HepG2 (cell line): Measurements from ENCODE around the gene ZBTB7B. TPM values are rescaled to one million over a fixed set of nuclear protein-coding genes. Genes with fewer than 3 reads are reported as not detected.

Experiments used
- CCAR2 ChIP-seq: fragments of 200-400 bp; formaldehyde crosslinking; optimal IDR thresholded peaks from 2 replicates; pipeline ENCODE3; 2018; ENCODE audit warnings: low read depth, mild to moderate bottlenecking, low read length, moderate library complexity
- CEBPG ChIP-seq: IDR thresholded peaks from 2 replicates; pipeline ENCODE4 v1.6.1; 2016
- HMG20A ChIP-seq: IDR thresholded peaks from 2 replicates; pipeline ENCODE4 v1.6.1; 2016; ENCODE audit warnings: borderline replicate concordance
- KIAA2018 ChIP-seq: sonication (generic); formaldehyde crosslinking; IDR thresholded peaks from 2 replicates; pipeline ENCODE4 v1.5.0; 2020; ENCODE audit warnings: mild to moderate bottlenecking, missing genetic modification reagents, borderline replicate concordance
- RFX3 ChIP-seq: IDR thresholded peaks from 2 replicates; pipeline ENCODE4 v1.6.1; 2016; ENCODE audit warnings: missing biosample characterization, missing genetic modification reagents
- SAFB2 ChIP-seq: sonication (generic); formaldehyde crosslinking; IDR thresholded peaks from 2 replicates; pipeline ENCODE4 v1.5.1; 2020; ENCODE audit warnings: missing genetic modification reagents, low read depth, mild to moderate bottlenecking, borderline replicate concordance
- STAT6 ChIP-seq: sonication (generic); formaldehyde crosslinking; IDR thresholded peaks from 2 replicates; pipeline ENCODE4 v1.4.0; 2020; ENCODE audit warnings: missing genetic modification reagents, mild to moderate bottlenecking, borderline replicate concordance
- TAF1 ChIP-seq: sonication (generic); formaldehyde crosslinking; IDR thresholded peaks from 2 replicates; pipeline ENCODE4 v1.4.0; 2020; ENCODE audit warnings: missing genetic modification reagents
- TBX2 ChIP-seq: sonication (generic); formaldehyde crosslinking; IDR thresholded peaks from 2 replicates; pipeline ENCODE4 v1.5.0; 2020; ENCODE audit warnings: missing genetic modification reagents, mild to moderate bottlenecking, borderline replicate concordance
- XBP1 ChIP-seq: sonication (generic); formaldehyde crosslinking; IDR thresholded peaks from 2 replicates; pipeline ENCODE4 v1.5.0; 2020; ENCODE audit warnings: missing genetic modification reagents
- ZBTB14 ChIP-seq: sonication (generic); formaldehyde crosslinking; IDR thresholded peaks from 2 replicates; pipeline ENCODE4 v1.4.0; 2020; ENCODE audit warnings: missing genetic modification reagents
- ZNF10 ChIP-seq: sonication (generic); formaldehyde crosslinking; IDR thresholded peaks from 2 replicates; pipeline ENCODE4 v1.4.0; 2020; ENCODE audit warnings: mild to moderate bottlenecking, low read depth, missing genetic modification reagents, borderline replicate concordance
- ZNF382 ChIP-seq: sonication (generic); formaldehyde crosslinking; IDR thresholded peaks from 2 replicates; pipeline ENCODE4 v1.5.0; 2020; ENCODE audit warnings: missing genetic modification reagents, mild to moderate bottlenecking, borderline replicate concordance
- ZNF724P ChIP-seq: sonication (generic); formaldehyde crosslinking; IDR thresholded peaks from 2 replicates; pipeline ENCODE4 v1.8.0; 2022; ENCODE audit warnings: missing genetic modification reagents, borderline replicate concordance
- ZSCAN22 ChIP-seq: sonication (generic); formaldehyde crosslinking; IDR thresholded peaks from 2 replicates; pipeline ENCODE4 v1.4.0; 2020; ENCODE audit warnings: mild to moderate bottlenecking, missing genetic modification reagents
- ZSCAN25 ChIP-seq: sonication (generic); formaldehyde crosslinking; IDR thresholded peaks from 2 replicates; pipeline ENCODE4 v1.8.0; 2022; ENCODE audit warnings: mild to moderate bottlenecking, missing genetic modification reagents
- polyA plus RNA-seq, 8 experiments: library from polyadenylated mRNA; depleted of rRNA in 3 of 8; stranded (reverse) in 7 of 8; unstranded in 1 of 8; fragments of >200 nt; fragmentation: Illumina TruSeq in 4 of 8; extraction: Trizol in 4 of 8; gene quantifications; 2 replicates each; pipeline versions ENCODE4 v1.2.1 to v1.2.3, GENCODE V29; 2011 to 2016; ENCODE audit warnings: low read depth in 4 of 8, missing spikeins in 1 of 8, mixed read lengths in 1 of 8; ENCODE audit not compliant: insufficient read depth in 1 of 8
- total RNA-seq, 5 experiments: library from RNA; depleted of rRNA; stranded (reverse); fragments of >200 nt; fragmentation: Illumina TruSeq; extraction: Trizol; gene quantifications; 2 replicates each; pipeline ENCODE4 v1.2.3, GENCODE V29; 2016; ENCODE audit warnings: low read depth in 1 of 5

Gene ZBTB7B
- total and polyA plus RNA-seq, 2 of the 13 experiments (the other 11 are each of a cell fraction or from before 2014, with no cell fraction given) = 15.5 to 17.5 TPM

- TF ChIP-seq ZNF724P (CRISPR knock-in tag) (no peak), STAT6 (CRISPR knock-in tag) (peak; percentile 50; the same call in 1 of the 2 replicates), ZSCAN25 (CRISPR knock-in tag) (peak; percentile 26; the same call in 1 of the 2 replicates), HMG20A (CRISPR knock-in tag) (no peak; the same call in 1 of the 2 replicates), ZNF382 (CRISPR knock-in tag) (no peak), CCAR2 (no peak), SAFB2 (CRISPR knock-in tag) (no peak), KIAA2018 (CRISPR knock-in tag) (no peak), CEBPG (CRISPR knock-in tag) (0 out of 2 replicates have a peak, but pooled peaks have one; percentile 33), ZNF10 (no peak), ZBTB14 (no peak), ZSCAN22 (CRISPR knock-in tag) (no peak), TAF1 (CRISPR knock-in tag) (peak; percentile 52; the same call in 1 of the 2 replicates), XBP1 (CRISPR knock-in tag) (no peak), RFX3 (no peak), TBX2 (CRISPR knock-in tag) (peak; percentile 87)
Observed at GRCh38 chr1:155050560-155051341, 48.1 kb downstream of the ZBTB7B start, which contains the start of gene ADAM15 (continued).
